HepG2 (cell line): ENCODE results near the gene SPIN1. TPM values are rescaled to one million over a fixed set of nuclear protein-coding genes. Genes with fewer than 3 reads are reported as not detected.

Source experiments
- ATF7-NPFF ChIP-seq: sonication (generic); formaldehyde crosslinking; IDR thresholded peaks from 2 replicates; pipeline ENCODE4 v1.8.1; 2023; ENCODE audit warnings: mild to moderate bottlenecking, low read depth, missing genetic modification reagents, moderate library complexity
- CENPX ChIP-seq: sonication (generic); formaldehyde crosslinking; IDR thresholded peaks from 2 replicates; pipeline ENCODE4 v1.9.0; 2021; ENCODE audit warnings: mild to moderate bottlenecking, missing genetic modification reagents, moderate library complexity
- CHCHD3 ChIP-seq: sonication (generic); formaldehyde crosslinking; IDR thresholded peaks from 2 replicates; pipeline ENCODE4 v1.8.0; 2022; ENCODE audit warnings: mild to moderate bottlenecking, missing genetic modification reagents, moderate library complexity
- HNRNPH1 ChIP-seq: fragments of 200-400 bp; formaldehyde crosslinking; optimal IDR thresholded peaks from 2 replicates; pipeline ENCODE3; 2017; ENCODE audit warnings: mild to moderate bottlenecking, low read depth, low read length
- KDM2A ChIP-seq: sonication (generic); formaldehyde crosslinking; IDR thresholded peaks from 2 replicates; pipeline ENCODE4 v1.4.0; 2020; ENCODE audit warnings: low read depth, missing genetic modification reagents, borderline replicate concordance
- KDM6A ChIP-seq: IDR thresholded peaks from 2 replicates; pipeline ENCODE4 v1.6.1; 2016; ENCODE audit warnings: low read depth
- KLF15 ChIP-seq: sonication (generic); formaldehyde crosslinking; IDR thresholded peaks from 2 replicates; pipeline ENCODE4 v1.8.1; 2023; ENCODE audit warnings: borderline replicate concordance, mild to moderate bottlenecking, inconsistent platforms, missing genetic modification reagents, mixed read lengths
- PBX3 ChIP-seq: sonication (generic); formaldehyde crosslinking; IDR thresholded peaks from 2 replicates; pipeline ENCODE4 v1.8.1; 2023; ENCODE audit warnings: missing genetic modification reagents, inconsistent platforms, borderline replicate concordance
- PHB2 ChIP-seq: fragments of 450-650 bp; IDR thresholded peaks from 2 replicates; pipeline ENCODE4 v1.6.1; 2018; ENCODE audit not compliant: partially characterized antibody
- RNF2 ChIP-seq: fragments of 450-650 bp; conservative IDR thresholded peaks from 2 replicates; pipeline ENCODE4 v1.6.1; 2016; ENCODE audit warnings: low read depth
- SOX5 ChIP-seq: IDR thresholded peaks from 2 replicates; pipeline ENCODE4 v1.6.1; 2016; ENCODE audit warnings: borderline replicate concordance
- TAF1 ChIP-seq: sonication (generic); formaldehyde crosslinking; IDR thresholded peaks from 2 replicates; pipeline ENCODE4 v1.4.0; 2020; ENCODE audit warnings: missing genetic modification reagents
- TEAD3 ChIP-seq: optimal IDR thresholded peaks from 2 replicates; pipeline ENCODE3; 2016; ENCODE audit warnings: borderline replicate concordance
- WIZ ChIP-seq: sonication (generic); formaldehyde crosslinking; IDR thresholded peaks from 2 replicates; pipeline ENCODE4 v1.5.1; 2020; ENCODE audit warnings: mild to moderate bottlenecking, missing genetic modification reagents
- ZBTB43 ChIP-seq: sonication (generic); formaldehyde crosslinking; conservative IDR thresholded peaks from 2 replicates; pipeline ENCODE4 v1.4.0; 2020; ENCODE audit warnings: missing genetic modification reagents
- ZFP36L2 ChIP-seq: sonication (generic); formaldehyde crosslinking; IDR thresholded peaks from 2 replicates; pipeline ENCODE4 v1.4.0; 2020; ENCODE audit warnings: missing genetic modification reagents
- ZNF253 ChIP-seq: sonication (generic); formaldehyde crosslinking; IDR thresholded peaks from 2 replicates; pipeline ENCODE4 v1.8.0; 2022; ENCODE audit warnings: mild to moderate bottlenecking, missing genetic modification reagents, borderline replicate concordance
- ZNF282 ChIP-seq: fragments of 450-650 bp; IDR thresholded peaks from 2 replicates; pipeline ENCODE4 v1.6.1; 2018; ENCODE audit not compliant: partially characterized antibody
- ZNF326 ChIP-seq: sonication (generic); formaldehyde crosslinking; IDR thresholded peaks from 2 replicates; pipeline ENCODE4 v1.4.0; 2020; ENCODE audit warnings: missing genetic modification reagents, borderline replicate concordance
- ZNF543 ChIP-seq: sonication (generic); formaldehyde crosslinking; IDR thresholded peaks from 2 replicates; pipeline ENCODE4 v1.4.0; 2020; ENCODE audit warnings: mild to moderate bottlenecking, missing genetic modification reagents
- ZNF598 ChIP-seq: sonication (generic); formaldehyde crosslinking; IDR thresholded peaks from 2 replicates; pipeline ENCODE4 v1.5.1; 2020; ENCODE audit warnings: mild to moderate bottlenecking, missing genetic modification reagents, borderline replicate concordance
- ZNF773 ChIP-seq: sonication (generic); formaldehyde crosslinking; IDR thresholded peaks from 2 replicates; pipeline ENCODE4 v1.4.0; 2020; ENCODE audit warnings: missing genetic modification reagents, borderline replicate concordance
- ZNF776 ChIP-seq: sonication (generic); formaldehyde crosslinking; IDR thresholded peaks from 2 replicates; pipeline ENCODE4 v1.4.0; 2020; ENCODE audit warnings: mild to moderate bottlenecking, missing genetic modification reagents
- ZNF784 ChIP-seq: sonication (generic); formaldehyde crosslinking; IDR thresholded peaks from 2 replicates; pipeline ENCODE4 v1.5.1; 2020; ENCODE audit warnings: missing genetic modification reagents, mild to moderate bottlenecking, borderline replicate concordance
- polyA plus RNA-seq, 8 experiments: library from polyadenylated mRNA; depleted of rRNA in 3 of 8; stranded (reverse) in 7 of 8; unstranded in 1 of 8; fragments of >200 nt; fragmentation: Illumina TruSeq in 4 of 8; extraction: Trizol in 4 of 8; gene quantifications; 2 replicates each; pipeline versions ENCODE4 v1.2.1 to v1.2.3, GENCODE V29; 2011 to 2016; ENCODE audit warnings: low read depth in 4 of 8, missing spikeins in 1 of 8, mixed read lengths in 1 of 8; ENCODE audit not compliant: insufficient read depth in 1 of 8
- total RNA-seq, 5 experiments: library from RNA; depleted of rRNA; stranded (reverse); fragments of >200 nt; fragmentation: Illumina TruSeq; extraction: Trizol; gene quantifications; 2 replicates each; pipeline ENCODE4 v1.2.3, GENCODE V29; 2016; ENCODE audit warnings: low read depth in 1 of 5
- TF ChIP-seq, protein P1 (sequence below): sonication (generic); formaldehyde crosslinking; IDR thresholded peaks from 2 replicates; pipeline ENCODE4 v1.5.0; 2020; ENCODE audit warnings: mild to moderate bottlenecking, missing genetic modification reagents, moderate library complexity

SPIN1 gene
- total and polyA plus RNA-seq, 2 of the 13 experiments (the other 11 are each of a cell fraction or from before 2014, with no cell fraction given) = 20.0 to 24.3 TPM

- TF ChIP-seq, protein P1, sequence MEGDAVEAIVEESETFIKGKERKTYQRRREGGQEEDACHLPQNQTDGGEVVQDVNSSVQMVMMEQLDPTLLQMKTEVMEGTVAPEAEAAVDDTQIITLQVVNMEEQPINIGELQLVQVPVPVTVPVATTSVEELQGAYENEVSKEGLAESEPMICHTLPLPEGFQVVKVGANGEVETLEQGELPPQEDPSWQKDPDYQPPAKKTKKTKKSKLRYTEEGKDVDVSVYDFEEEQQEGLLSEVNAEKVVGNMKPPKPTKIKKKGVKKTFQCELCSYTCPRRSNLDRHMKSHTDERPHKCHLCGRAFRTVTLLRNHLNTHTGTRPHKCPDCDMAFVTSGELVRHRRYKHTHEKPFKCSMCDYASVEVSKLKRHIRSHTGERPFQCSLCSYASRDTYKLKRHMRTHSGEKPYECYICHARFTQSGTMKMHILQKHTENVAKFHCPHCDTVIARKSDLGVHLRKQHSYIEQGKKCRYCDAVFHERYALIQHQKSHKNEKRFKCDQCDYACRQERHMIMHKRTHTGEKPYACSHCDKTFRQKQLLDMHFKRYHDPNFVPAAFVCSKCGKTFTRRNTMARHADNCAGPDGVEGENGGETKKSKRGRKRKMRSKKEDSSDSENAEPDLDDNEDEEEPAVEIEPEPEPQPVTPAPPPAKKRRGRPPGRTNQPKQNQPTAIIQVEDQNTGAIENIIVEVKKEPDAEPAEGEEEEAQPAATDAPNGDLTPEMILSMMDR (CRISPR knock-in tag) = peak; percentile 22; the same call in 1 of the 2 replicates
- no peak for TF ChIP-seq ZNF543 (CRISPR knock-in tag)
- no peak for TF ChIP-seq ZNF773 (CRISPR knock-in tag)
- TF ChIP-seq WIZ (CRISPR knock-in tag) = no peak
- TF ChIP-seq ZFP36L2 (CRISPR knock-in tag) = no peak
- no peak for TF ChIP-seq TEAD3 (CRISPR knock-in tag)
- TF ChIP-seq ZNF598 (CRISPR knock-in tag) = no peak
- no peak for TF ChIP-seq PBX3
- TF ChIP-seq CHCHD3 (CRISPR knock-in tag) = no peak
- no peak for TF ChIP-seq ZNF326 (CRISPR knock-in tag)
- no peak for TF ChIP-seq KDM6A (CRISPR knock-in tag)
- no peak for TF ChIP-seq TAF1 (CRISPR knock-in tag)
- TF ChIP-seq HNRNPH1 = no peak
- no peak for TF ChIP-seq ZNF282
- TF ChIP-seq ZNF776 (CRISPR knock-in tag) = no peak
- TF ChIP-seq ZBTB43 (CRISPR knock-in tag) = no peak
- no peak for TF ChIP-seq ZNF253 (CRISPR knock-in tag)
- no peak for TF ChIP-seq PHB2
- no peak for TF ChIP-seq ZNF784 (CRISPR knock-in tag)
- no peak for TF ChIP-seq KDM2A (CRISPR knock-in tag)
- no peak for TF ChIP-seq SOX5 (CRISPR knock-in tag)
- no peak for TF ChIP-seq KLF15
- TF ChIP-seq RNF2 = no peak
- TF ChIP-seq ATF7-NPFF (CRISPR knock-in tag) = no peak
- no peak for TF ChIP-seq CENPX (CRISPR knock-in tag)
Measured at GRCh38 chr9:88388203-88388885, at the start of gene SPIN1 (continued).
